AML-193 (cell line): ENCODE results near the gene POLR2E.

Source experiments
- DNase-seq, 2 experiments: peaks; one replicate each; lab custom pipeline; 2025; lab: John Stamatoyannopoulos, UW

Gene POLR2E

DNA sequence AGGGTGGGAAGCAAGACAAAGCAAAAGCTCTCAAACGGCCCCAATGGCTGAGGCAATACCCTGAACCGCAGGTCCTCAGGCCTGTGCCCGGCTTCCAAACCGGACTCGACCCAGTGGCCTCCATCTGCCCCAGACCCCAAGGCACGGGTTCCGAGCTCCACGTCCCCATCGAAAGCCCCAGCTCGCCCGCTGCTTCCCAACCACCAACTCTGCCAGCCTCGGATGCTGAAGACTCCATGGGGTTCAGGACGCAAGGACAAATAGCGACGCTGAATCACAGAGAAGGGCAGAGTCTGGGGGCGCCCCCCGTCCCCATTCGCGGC is 559 bp downstream of the POLR2E start:
- DNase-seq: no peak

DNA sequence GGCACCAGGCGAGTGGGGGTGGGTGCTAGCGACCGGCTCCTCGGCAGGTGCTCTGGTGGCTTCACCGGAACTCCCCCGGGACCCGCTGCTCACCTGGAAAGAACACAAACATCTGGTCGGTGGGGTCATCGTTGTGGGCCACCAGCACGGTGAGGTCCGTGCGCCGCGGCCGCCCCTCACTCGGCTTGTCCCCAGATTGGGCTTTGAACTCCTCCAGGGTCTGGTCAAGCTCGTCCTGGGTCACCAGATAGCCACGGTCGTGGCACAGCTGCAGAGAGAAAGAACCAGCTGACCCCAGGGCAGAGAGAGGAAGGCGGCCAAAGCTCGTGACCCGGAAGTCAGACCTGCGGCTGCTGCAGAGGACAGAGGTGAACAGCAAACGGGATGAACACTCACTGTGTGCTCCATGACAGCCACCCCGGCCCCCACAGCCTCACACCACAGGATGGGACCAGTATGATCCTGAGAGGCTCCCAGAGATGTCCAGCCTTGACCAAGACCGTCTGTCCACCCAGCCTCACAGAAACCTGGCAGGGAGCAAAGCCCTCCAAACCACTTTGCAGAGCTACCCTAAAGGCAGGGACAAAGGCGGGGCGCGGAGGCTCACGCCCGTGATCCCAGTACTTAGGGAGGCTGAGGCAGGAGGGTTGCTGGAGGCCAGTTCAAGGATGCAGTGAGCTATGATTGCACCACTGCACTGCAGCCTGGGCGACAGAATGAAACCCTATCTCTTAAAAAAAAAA is 1.2 kb downstream of the POLR2E start:
- peak; percentile 9 to 48 for DNase-seq

DNA sequence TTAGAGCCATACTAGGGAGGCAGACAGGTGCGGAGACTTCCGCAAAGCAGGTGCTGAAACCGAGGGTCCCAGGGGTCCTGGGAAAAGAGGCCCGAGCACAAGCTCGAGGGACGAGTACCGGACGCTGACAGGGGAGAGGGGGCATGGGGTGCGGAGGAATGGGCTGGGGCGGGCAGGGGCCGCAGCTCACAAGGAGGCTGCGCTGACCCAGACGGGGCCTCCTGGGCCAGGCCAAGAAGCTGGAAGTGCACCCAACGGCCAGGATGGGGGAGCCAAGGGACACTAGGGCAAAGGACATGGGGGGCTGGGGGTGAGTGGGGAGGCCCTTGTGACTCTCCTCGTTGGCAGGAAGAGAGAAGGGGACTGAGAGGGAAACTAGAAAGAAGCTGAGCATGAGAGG is 1.8 kb downstream of the POLR2E start:
- DNase-seq: no peak

DNA sequence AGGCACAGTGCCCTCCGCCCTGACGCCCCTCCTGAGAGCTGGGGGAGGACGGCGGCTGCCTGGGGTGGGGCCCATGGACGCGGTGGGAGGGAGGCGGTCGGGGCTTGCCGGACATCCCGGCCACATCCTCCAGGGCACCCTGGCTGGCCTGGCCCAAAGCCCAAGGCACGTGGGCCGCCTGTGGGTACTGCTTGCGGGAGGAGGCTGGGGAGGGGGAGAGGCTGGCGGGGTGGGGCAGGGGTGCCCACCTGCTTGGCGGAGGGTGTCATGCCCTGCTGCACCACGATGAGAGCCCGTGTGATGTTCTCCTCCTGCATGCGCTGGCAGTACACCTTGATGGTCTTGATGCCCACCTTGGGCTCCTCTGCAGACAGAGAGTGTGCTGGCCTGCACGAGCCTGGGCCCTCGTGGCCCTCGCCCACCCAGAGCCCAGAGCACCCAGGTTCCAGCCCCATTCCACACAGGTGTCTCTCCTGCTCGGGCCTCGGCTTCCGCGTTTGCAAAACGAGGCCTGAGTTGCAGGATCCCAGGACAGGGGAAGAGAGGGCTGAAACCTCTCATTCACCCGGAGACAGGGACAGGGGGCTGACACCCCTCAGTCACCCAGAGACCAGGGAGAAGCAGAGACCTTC is 3.5 kb downstream of the POLR2E start:
- DNase-seq: no peak

DNA sequence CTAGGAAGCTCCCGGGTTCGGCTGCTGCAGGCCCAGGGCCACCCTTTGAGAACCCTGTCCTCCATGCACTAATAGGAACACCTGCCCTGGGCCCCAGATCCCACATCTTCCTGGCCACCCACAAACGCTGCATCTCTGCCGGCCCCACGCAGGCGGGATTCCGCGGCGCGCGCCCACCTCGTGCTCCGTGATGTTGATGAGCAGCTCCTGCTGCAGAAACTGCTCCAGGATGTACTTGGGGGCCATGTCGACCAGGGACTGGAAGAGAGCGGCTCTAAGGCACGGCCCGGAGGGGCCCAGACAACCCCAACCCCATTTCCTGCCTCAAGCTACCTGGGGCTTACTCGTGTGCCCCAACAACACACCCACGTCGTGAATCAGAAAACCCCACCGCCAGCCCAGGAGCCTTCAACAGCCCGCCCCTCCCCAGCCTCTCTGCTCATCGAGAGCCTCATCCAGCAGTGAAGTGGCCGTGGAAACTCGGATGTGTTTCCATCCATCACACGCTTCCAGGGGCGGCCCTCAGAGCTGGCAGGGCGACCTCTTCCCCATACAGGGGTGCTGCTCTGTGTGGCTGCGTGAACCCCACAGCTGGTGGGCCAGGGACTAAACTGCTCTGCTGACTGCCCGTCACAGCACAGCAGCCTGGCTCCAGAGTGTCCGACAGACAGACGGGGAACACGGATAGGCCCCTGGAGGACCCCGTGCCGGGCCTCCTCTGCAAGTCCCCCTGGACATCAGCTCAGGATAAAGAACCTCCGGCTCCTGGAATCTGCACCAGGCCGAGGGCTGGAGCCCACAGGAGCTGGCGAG is 4.2 kb downstream of the POLR2E start:
- DNase-seq: no peak

DNA sequence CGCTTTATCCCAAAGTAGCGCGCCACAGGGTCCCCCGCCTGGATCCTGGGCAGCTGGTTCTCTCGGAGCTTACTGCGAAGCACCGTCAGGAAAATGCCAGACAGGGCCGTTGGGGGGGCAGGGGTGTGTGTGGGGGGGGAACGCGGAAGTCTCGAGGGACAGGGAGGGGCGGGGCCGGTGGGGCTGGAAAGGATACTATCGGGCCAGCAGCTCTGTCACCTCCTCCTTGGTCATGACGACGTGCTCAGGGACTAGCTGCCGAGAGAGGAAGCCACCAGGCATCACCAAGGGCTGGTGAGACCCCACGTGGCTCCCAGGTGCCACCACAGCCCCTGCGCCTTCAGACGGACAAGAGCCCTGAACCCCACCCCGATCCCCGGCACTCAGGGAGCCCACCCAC is 5.3 kb downstream of the POLR2E start:
- DNase-seq: no peak

DNA sequence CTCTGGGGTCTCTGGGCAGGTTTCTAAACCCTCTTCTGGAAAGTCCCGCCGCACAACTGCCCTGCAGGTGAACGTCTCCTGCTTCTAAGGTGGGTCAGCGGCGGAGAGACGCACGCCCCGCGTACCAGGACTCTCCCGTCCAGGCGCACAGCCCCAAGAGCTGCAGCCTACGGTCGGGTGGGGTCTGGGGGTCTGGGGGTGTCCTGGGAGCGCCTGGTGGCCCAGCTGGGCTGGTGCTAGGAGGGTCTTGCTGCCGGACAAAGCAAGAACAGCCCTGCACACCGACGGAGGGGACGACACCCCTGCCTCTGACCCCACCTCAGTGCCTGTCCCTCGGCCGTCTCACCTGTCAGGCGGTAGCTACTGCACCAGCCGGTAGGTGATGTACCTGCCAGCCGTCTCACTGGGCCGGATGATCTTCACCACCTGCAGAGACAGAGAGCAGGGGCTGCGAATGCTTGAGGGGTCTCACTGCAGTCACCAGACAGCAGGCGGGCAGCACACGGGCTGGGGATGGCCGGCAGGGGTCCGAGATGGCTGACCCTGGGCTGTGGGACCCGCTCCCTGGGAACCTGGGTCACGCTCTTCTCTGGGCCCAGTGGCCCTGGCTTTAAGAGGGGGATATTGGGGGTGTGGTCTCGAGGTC is 5.9 kb downstream of the POLR2E start:
- no peak for DNase-seq

DNA sequence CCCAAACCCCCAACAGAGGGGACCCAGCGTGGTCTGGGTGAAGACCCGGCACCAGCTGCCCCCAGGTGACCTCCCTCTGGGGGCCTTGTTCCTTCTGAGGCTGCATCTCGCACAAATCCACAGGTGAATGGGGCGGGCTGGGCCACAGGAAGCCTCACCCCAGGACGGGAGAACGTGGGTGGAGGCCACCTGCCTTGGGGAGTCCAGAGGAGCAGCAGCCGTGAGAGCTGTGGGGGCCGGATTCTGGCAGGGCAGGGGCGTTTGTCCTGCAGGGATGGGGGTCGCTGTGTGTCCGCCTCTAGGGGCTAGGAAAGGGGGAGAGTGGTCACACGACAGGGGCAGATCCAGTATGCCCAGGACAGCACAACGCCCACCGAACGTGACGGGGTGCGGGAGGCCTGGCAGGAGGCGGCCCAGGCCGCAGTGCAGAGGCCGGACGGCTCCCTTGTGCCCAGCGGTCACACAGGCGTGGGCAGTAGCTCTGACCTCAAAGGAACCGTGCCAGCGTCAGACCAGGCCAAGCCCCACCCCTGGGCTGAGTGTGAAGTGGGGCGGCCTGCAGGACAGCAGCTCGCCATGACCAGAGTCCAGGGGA is 6.7 kb downstream of the POLR2E start:
- DNase-seq: no peak

DNA sequence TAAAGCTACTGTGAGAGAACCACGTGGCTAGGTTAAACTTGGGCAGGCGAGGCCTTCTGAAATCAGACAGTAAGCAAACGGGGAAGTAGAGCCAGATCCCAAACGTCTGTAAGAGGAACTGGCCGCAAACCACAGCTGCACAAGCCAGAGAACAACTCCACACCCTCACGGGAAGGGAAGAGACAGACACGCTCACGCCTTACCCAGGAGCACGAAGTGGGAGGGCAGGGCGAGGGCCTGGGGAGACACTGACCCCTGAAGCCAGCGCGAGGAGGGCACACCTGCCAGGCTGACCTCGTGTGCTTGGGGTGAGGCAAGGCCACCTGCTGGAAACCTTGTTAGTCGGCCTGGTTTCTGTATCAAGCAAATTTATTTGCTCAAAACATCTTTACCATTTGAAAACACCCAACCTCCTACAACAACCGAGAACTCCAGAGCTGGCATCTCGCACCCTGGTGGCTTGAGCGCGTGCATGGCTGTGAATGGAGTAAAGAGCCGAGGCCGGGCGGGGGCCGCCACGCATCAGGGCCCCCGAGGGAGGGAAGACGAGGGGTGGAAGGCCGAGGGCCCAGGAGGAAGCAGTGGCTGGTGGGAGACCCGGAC is 7.3 kb downstream of the POLR2E start:
- DNase-seq: peak; percentile 95 to 96

DNA sequence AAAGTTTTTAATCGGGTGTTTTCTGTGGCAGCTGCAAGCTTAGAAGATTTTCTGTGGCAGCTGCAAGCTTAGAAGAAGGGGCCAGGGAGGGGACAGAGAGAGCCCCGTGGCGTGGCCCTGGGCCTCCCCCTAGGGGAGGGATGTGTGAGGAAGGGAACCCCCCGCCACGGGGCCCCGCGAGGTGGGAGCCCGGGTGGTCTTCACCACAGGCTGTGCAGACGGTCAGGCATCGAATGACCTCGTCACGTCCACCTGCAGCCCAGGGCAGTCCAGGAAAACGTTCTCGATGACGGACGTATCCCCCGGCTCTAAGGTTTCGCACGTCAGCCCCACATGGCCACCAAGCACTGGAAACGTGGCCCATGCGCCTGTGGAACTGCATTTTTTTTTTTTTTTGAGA is 8.6 kb downstream of the POLR2E start:
- no peak for DNase-seq

DNA sequence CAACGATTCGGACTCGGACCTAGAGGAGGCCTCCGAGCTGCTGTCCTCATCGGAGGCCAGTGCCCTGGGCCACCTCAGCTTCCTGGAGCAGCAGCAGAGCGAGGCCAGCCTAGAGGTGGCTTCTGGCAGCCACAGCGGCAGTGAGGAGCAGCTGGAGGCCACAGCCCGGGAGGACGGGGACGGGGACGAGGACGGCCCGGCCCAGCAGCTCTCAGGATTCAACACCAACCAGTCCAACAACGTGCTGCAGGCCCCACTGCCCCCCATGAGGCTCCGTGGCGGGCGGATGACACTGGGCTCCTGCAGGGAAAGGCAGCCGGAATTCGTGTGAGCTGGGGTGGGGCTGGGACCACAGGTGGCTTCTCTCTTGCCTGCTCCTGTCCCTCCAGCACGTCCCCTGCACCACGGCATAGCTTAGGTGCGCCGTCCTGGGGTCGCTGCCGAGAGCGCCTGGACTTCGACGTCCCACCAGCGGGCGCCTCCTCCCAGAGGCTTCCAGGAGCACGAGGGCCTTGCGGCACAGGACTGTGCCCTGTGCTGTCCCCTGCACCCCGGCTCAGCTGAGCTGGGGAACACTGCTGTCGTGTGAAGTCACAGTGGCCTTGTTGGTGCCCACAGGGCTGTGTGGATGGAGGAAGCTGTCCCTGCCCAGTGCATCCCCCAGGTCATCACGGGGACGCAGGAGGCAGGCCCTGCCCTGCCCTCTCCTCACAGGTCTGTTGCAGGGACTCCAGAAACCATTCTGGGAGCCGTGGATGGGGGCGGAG is 9.3 kb downstream of the POLR2E start:
- DNase-seq: no peak

DNA sequence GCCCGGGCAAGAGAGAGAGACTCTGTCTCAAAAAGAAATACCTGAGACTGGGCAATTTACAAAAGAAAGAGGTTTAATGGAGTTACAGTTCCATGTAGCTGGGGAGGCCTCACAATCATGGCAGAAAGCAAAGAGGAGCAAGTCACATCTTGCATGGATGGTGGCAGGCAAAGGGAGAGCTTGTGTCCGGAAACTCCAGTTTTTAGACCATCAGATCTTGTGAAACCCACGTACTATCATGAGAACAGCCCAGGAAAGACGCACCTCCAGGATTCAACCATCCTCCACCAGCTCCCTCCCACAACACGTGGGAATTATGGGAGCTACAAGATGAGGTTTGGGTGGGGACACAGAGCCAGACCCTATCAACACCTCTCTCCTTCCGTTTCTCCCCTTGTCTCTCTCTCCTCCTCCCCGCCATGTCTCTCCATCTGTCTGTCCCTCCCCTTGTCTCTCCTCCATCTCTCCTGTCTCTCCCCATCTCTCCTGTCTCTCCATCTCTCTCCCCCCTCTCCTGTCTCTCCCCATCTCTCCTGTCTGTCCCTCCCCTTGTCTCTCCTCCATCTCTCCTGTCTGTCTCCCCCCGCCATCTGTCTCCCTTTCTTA is 10.0 kb downstream of the POLR2E start:
- DNase-seq: no peak

DNA sequence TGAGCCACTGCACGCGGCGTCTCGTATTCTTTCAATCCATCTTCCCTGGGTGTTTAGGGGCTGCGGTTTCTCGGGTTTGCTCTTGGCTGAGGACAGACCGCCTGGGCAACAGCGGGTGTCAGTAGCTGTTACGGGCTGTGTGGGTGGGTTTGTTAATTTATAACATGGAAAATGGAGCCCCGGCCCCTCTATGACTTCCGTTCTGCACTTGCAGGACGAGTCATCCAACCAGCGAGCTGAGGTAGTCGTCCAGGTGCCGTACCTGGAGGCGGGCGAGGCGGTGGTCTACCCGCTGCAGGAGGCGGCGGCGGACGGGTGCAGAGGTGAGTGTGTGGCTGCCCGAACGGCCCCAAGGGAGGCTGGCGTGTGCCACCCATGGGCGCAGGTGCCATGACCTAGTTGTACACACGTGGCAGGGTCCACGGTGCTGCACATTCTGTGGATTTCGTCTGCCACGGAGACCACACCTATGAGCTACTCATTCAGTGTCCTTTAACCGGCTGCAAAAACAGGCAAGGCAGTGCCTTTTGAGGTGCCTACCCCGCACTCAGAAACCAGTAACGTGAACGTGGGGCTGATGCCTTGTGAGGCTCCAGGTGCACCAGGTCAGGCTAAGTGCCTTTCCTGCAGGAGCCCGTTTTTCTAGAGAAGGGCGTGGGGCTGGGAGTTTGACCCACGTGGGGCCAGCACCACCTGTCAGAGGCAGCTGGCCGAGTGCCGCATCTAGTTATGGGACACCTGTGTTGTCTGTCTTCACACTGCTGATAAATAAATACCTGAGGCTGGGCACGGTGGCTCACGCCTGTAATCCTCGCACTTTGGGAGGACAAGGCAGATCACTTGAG is 10.9 kb downstream of the POLR2E start:
- no peak for DNase-seq

DNA sequence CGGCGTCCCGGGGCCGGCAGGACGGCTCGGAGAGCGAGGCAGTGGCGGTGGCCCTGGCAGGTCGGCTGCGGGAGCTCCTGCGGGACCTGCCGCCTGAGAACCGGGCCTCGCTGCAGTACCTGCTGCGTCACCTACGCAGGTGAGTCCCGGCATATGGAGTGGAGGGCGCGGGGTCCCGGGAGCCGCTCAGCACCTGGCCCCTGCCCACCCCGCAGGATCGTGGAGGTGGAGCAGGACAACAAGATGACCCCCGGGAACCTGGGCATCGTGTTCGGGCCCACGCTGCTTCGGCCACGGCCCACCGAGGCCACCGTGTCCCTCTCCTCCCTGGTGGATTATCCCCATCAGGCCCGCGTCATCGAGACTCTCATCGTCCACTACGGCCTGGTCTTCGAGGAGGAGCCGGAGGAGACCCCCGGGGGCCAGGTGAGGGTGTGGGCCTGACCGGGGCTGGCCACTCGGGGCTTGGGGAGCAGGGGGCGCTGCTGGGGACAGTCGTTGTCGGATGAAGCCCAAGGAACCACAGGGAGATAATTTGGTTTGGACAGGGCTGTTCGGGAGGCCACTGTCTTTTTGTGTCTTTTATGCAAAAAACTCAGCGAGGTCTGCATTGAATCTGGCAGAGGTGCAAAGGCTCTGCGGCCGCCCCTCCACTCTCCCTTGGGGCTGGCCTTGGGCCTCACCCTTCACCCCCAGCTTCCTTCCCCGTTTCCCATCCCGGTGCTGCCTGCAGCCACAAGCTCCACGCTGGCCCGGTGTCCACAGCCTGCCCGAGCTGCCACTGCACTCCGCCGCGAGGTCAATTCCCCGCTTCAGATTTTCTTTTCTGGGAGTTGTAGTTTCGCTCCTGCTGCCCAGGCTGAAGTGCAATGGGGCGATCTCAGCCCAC is 12.0 kb downstream of the POLR2E start:
- no peak for DNase-seq

DNA sequence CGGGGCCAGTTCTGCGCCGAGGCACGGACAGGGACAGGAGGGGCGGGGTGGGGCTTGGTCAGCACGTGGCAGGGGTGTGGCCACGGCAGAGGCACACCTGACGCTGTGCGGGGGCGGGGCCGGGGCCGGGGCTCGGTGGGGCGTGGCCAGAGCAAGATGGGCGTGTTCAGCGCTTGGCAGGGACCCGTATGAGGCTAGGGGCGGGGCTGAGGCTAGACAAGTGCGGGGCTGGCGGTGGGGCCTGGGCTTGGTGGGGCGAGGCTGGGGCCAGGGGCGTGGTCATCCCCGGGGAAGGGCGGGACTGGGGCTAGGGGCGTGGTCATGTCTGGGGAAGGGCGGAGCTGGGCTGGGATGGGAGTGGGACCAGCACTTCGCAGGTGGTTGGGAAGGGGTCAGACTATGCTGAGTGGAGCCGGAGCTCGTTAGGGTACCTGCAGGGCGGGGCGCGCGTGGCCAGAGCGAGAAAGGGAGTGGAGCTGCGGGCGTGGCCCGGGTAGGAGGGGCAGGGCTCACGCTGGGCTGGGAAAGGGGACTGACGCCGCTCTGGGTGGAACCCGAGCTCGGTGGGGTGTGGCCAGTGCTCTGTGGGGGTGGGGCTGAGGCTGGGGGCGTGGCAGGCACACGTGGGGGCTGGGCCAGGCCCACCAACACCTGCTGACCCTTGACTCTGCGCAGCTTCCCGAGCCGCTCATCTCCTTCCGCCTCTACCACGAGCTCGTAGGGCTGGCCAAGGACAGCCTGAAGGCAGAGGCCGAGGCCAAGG is 12.8 kb downstream of the POLR2E start:
- no peak for DNase-seq

DNA sequence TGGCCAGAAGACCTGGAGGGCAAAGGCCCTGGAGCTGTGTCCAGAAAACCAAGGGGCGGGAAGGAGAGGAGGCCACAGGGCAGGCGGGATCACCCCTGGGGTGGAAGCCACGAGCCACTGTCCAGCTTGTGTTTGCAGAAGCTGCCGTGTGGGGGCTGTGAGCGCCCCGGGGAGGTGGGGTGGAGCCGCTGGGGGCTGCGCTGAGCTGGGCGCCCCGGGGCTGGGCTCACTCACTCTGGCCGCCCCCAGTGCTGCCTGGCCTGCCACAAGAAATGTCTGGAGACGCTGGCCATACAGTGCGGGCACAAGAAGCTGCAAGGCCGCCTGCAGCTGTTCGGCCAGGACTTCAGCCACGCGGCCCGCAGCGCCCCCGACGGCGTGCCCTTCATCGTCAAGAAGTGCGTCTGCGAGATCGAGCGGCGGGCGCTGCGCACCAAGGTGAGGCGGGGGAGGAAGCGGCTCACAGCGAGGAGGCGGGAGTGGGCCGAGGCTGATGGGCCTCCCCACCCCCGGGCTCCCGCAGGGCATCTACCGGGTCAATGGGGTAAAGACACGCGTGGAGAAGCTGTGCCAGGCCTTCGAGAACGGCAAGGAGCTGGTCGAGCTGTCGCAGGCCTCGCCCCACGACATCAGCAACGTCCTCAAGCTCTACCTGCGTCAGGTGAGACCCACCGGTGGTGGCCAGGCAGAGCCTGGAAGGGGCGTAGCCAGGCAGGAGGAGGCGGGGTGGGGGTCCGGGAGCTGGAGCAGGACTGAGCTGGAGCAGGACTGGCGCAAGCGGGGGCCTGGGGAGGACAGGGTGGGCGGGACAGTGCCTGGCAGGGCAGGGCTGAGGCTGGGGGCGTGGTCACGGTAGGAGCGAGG is 13.6 kb downstream of the POLR2E start:
- DNase-seq: no peak
